K562 (cell line): ENCODE results near the gene ZACN. TPM values are rescaled to one million over a fixed set of nuclear protein-coding genes. Genes with fewer than 3 reads are reported as not detected.

ENCODE experiments used
- ATAC-seq: fragments of 200-7000 bp; cut with Tn5 transposase; 3 replicates; pipeline ENCODE4 v1.9.1; 2020; ENCODE audit warnings: moderate library complexity
- BruUV-seq: library from RNA; stranded (reverse); fragments of 400-500 nt; replicated peaks from 2 replicates; lab custom pipeline; 2021; lab: Mats Ljungman, UMichigan
- CTCF ChIA-PET: fragments of 300-600 bp; formaldehyde crosslinking; extraction: SDS; loops from one replicate; lab custom pipeline; 2021; ENCODE audit warnings: low intra/inter-chr PET ratio; lab: Yijun Ruan, JAX
- POLR2A ChIA-PET: fragments of 300-600, 350-650 bp; sonication (Branson Sonifier 250); formaldehyde crosslinking; extraction: SDS; loops from one replicate; lab custom pipeline; 2021; ENCODE audit warnings: antibody characterized with exemption, inconsistent platforms; lab: Yijun Ruan, JAX
- DNase-seq, 4 experiments: peaks; one replicate each; pipeline versions ENCODE4 v3.0.0 to v3.0.0-alpha.2; 2011 to 2018; ENCODE audit warnings: low spot score in 3 of 4, mixed read lengths in 3 of 4; ENCODE audit errors: extremely low read depth in 1 of 4
- FAIRE-seq: peaks from 2 replicates; lab custom pipeline; 2011; peaks lifted over from hg19 to GRCh38; lab: Jason Lieb, UNC
- H2AFZ ChIP-seq: 2 replicates; pipeline ENCODE4 v1.6.0; 2011; ENCODE audit warnings: low read depth, low read length, control low read depth, inconsistent platforms
- H3K27ac ChIP-seq: fragments of 200-600 bp; 3 replicates; pipeline ENCODE4 v1.8.0; 2011; ENCODE audit warnings: low read depth, mild to moderate bottlenecking, control low read depth, inconsistent platforms, low read length, moderate library complexity, mixed read lengths; ENCODE audit errors: extremely low read depth
- H3K27me3 ChIP-seq, 2 experiments: fragments of 300-600 bp in 1 of 2; 2 replicates in 1 of 2; 3 replicates in 1 of 2; pipeline versions ENCODE4 v1.6.0 to v1.8.0; 2011; ENCODE audit warnings: inconsistent platforms in 2 of 2, low read length in 2 of 2, mild to moderate bottlenecking in 1 of 2, mixed read lengths in 1 of 2, moderate library complexity in 1 of 2; ENCODE audit not compliant: control insufficient read depth in 2 of 2, insufficient read depth in 2 of 2
- H3K36me3 ChIP-seq: fragments of 300-600 bp; 3 replicates; pipeline ENCODE4 v1.8.0; 2011; ENCODE audit warnings: mild to moderate bottlenecking, low read length, inconsistent platforms; ENCODE audit not compliant: control insufficient read depth, insufficient read depth
- H3K4me1 ChIP-seq, 2 experiments: fragments of 200-600 bp in 1 of 2; replicated peaks in 1 of 2; 2 replicates in 1 of 2; 3 replicates in 1 of 2; pipeline versions ENCODE4 v1.5.1 to v1.8.0; 2011; ENCODE audit warnings: inconsistent platforms in 2 of 2, low read length in 2 of 2, mild to moderate bottlenecking in 1 of 2, mixed read lengths in 1 of 2, moderate library complexity in 1 of 2; ENCODE audit not compliant: control insufficient read depth in 2 of 2, insufficient read depth in 2 of 2
- H3K4me2 ChIP-seq: 2 replicates; pipeline ENCODE4 v1.6.1; 2011; ENCODE audit warnings: low read length, control low read depth, inconsistent platforms, mixed read lengths; ENCODE audit not compliant: insufficient read depth
- H3K4me3 ChIP-seq: fragments of 200-600 bp; sonication (generic), shearing (Covaris generic); 2 replicates; pipeline ENCODE4 v1.5.1; 2016; ENCODE audit warnings: control low read depth, inconsistent platforms
- H3K79me2 ChIP-seq: fragments of 200-600 bp; 3 replicates; pipeline ENCODE4 v1.8.0; 2011; ENCODE audit warnings: low read length, inconsistent platforms; ENCODE audit not compliant: control insufficient read depth, insufficient read depth
- H3K9ac ChIP-seq, 2 experiments: 2 replicates each; pipeline versions ENCODE4 v1.6.0 to v1.6.1; 2011; ENCODE audit warnings: low read depth in 2 of 2, low read length in 2 of 2, control low read depth in 1 of 2, inconsistent platforms in 1 of 2, mild to moderate bottlenecking in 1 of 2, mixed read lengths in 1 of 2; ENCODE audit not compliant: insufficient read depth in 1 of 2
- H3K9me1 ChIP-seq: one replicate; pipeline ENCODE4 v1.6.0; 2011; ENCODE audit warnings: inconsistent platforms, mild to moderate bottlenecking, low read length, moderate library complexity; ENCODE audit not compliant: control insufficient read depth, insufficient read depth
- H3K9me3 ChIP-seq: replicated peaks from 2 replicates; pipeline ENCODE4 v1.5.1; 2011; ENCODE audit warnings: low read depth, low read length, inconsistent platforms; ENCODE audit not compliant: control insufficient read depth, insufficient read depth
- H4K20me1 ChIP-seq: replicated peaks from 2 replicates; pipeline ENCODE4 v1.6.1; 2011; ENCODE audit warnings: low read length, inconsistent platforms, mixed read lengths; ENCODE audit not compliant: control insufficient read depth, insufficient read depth
- CTBP1 ChIP-seq: fragments of 450-650 bp; IDR thresholded peaks from 2 replicates; pipeline ENCODE4 v1.6.1; 2016; ENCODE audit warnings: borderline replicate concordance
- CTCF ChIP-seq, 3 experiments: IDR thresholded peaks in 2 of 3; conservative IDR thresholded peaks in 1 of 3; 2 replicates each; pipeline ENCODE4 v1.5.1; 2011 to 2012; ENCODE audit warnings: low read length in 3 of 3, mild to moderate bottlenecking in 3 of 3, control low read depth in 2 of 3, improper control_type of control experiment in 1 of 3, inconsistent platforms in 1 of 3, low read depth in 1 of 3, mixed read lengths in 1 of 3, moderate library complexity in 1 of 3; ENCODE audit not compliant: insufficient read depth in 2 of 3
- FOXK2 ChIP-seq, 2 experiments: fragments of 450-650 bp; IDR thresholded peaks in 1 of 2; conservative IDR thresholded peaks in 1 of 2; 2 replicates each; pipeline ENCODE4 v1.6.1; 2016; ENCODE audit warnings: low read depth in 2 of 2, mild to moderate bottlenecking in 1 of 2
- MAZ ChIP-seq, 2 experiments: fragments of 450-650 bp in 1 of 2; sonication (generic) in 1 of 2; formaldehyde crosslinking; IDR thresholded peaks in 1 of 2; conservative IDR thresholded peaks in 1 of 2; 2 replicates each; pipeline versions ENCODE4 v1.4.0 to v1.5.0; 2020; ENCODE audit warnings: mild to moderate bottlenecking in 1 of 2, missing genetic modification reagents in 1 of 2
- NCOA1 ChIP-seq: fragments of 450-650 bp; IDR thresholded peaks from 2 replicates; pipeline ENCODE4 v1.6.1; 2016; ENCODE audit warnings: low read depth
- RAD21 ChIP-seq, 2 experiments: fragments of 250-450 bp in 1 of 2; fragments of 450-650 bp in 1 of 2; sonication (Bioruptor Pico) in 1 of 2; formaldehyde crosslinking in 1 of 2; IDR thresholded peaks in 1 of 2; conservative IDR thresholded peaks in 1 of 2; 2 replicates each; pipeline versions ENCODE4 v1.4.0 to v1.8.0; 2020 to 2022; ENCODE audit warnings: mild to moderate bottlenecking in 2 of 2, moderate library complexity in 1 of 2
- RCOR1 ChIP-seq, 2 experiments: IDR thresholded peaks; 2 replicates each; pipeline ENCODE4 v1.6.1; 2012; ENCODE audit warnings: low read depth in 2 of 2, low read length in 2 of 2, borderline replicate concordance in 1 of 2, improper control_type of control experiment in 1 of 2
- SMC3 ChIP-seq: conservative IDR thresholded peaks from 2 replicates; pipeline ENCODE4 v1.6.1; 2011; ENCODE audit warnings: low read depth, low read length, improper control_type of control experiment; ENCODE audit not compliant: insufficient read depth
- SRSF1 ChIP-seq: fragments of 200-400 bp; formaldehyde crosslinking; IDR thresholded peaks from 2 replicates; pipeline ENCODE4 v1.6.1; 2017; ENCODE audit warnings: mild to moderate bottlenecking, low read depth, low read length, moderate library complexity
- TEAD1 ChIP-seq, 2 experiments: fragments of 450-650 bp in 1 of 2; sonication (generic) in 1 of 2; formaldehyde crosslinking; IDR thresholded peaks; 2 replicates each; pipeline versions ENCODE4 v1.4.0 to v1.8.0; 2020 to 2022; ENCODE audit warnings: mild to moderate bottlenecking in 2 of 2, missing genetic modification reagents in 1 of 2
- ZBTB7A ChIP-seq: IDR thresholded peaks from 2 replicates; pipeline ENCODE4 v1.6.1; 2011; ENCODE audit warnings: low read depth, mild to moderate bottlenecking, low read length, moderate library complexity, borderline replicate concordance; ENCODE audit not compliant: control insufficient read depth
- ZNF134 ChIP-seq: fragments of 250-450 bp; sonication (Bioruptor Pico); conservative IDR thresholded peaks from 2 replicates; pipeline ENCODE4 v1.4.0; 2020
- WGBS: fragments of 100-300 bp; shearing (Covaris generic); methylation state at CpG from one replicate; pipeline ENCODE4 v1.1.6; 2016; ENCODE audit warnings: low coverage, mixed read lengths; ENCODE audit not compliant: insufficient coverage; ENCODE audit errors: missing lambda C conversion rate; 5-methylcytosine and 5-hydroxymethylcytosine counted together
- in situ Hi-C: fragments of 300-500 bp; cut with MboI; formaldehyde crosslinking; loops from 4 replicates; pipeline ENCODE4 v1.15.0; 2018; ENCODE audit warnings: inconsistent platforms, mixed read lengths
- intact Hi-C: fragments of 100-400 bp; cut with micrococcal nuclease; formaldehyde crosslinking; loops from 2 replicates; pipeline ENCODE4 v1.14.2; 2022
- polyA plus RNA-seq, 8 experiments: library from polyadenylated mRNA; depleted of rRNA in 4 of 8; stranded (reverse) in 5 of 8; unstranded in 3 of 8; fragments of >200 nt; fragmentation: Nextera tagmentation in 2 of 8; fragmentation: Illumina TruSeq in 1 of 8; extraction: Ambion mirVana in 2 of 8; extraction: Trizol in 1 of 8; gene quantifications; 2 replicates each; pipeline versions ENCODE4 v1.2.1 to v1.2.3, GENCODE V29; 2011 to 2014; ENCODE audit warnings: inconsistent platforms in 1 of 8, missing spikeins in 1 of 8
- total RNA-seq, 7 experiments: library from RNA; depleted of rRNA in 6 of 7; stranded (reverse); fragments of >200 nt in 6 of 7; fragmentation: Illumina TruSeq in 2 of 7; extraction: Trizol in 2 of 7; gene quantifications; 2 replicates each; pipeline versions ENCODE4 v1.2.1 to v1.2.3, GENCODE V29; 2011 to 2021; ENCODE audit warnings: low replicate concordance in 1 of 7
- TF ChIP-seq, protein P1 (sequence below): sonication (generic); formaldehyde crosslinking; IDR thresholded peaks from 2 replicates; pipeline ENCODE4 v1.9.0; 2022; ENCODE audit warnings: mild to moderate bottlenecking, missing genetic modification reagents

ZACN gene
- total and polyA plus RNA-seq, 9 of the 15 experiments (the other 6 are each of a cell fraction or from before 2014, with no cell fraction given), result 0.07 TPM; not detected in 8

- Histone ChIP-seq H3K27me3 (peaks cover 0 to 2% of the 10 kb centered on the region in 2 experiments; a peak in 1 of 5 replicates), H3K9me3 (no peaks in the 10 kb centered on the region), H3K9ac (peak overlapping the region in 1 of 2 experiments; percentile 13; a peak in 1 of 4 replicates), H3K27ac (no peak overlapping the region), H4K20me1 (no peaks in the 10 kb centered on the region), H3K4me1 (peaks cover 5 to 21% of the 10 kb centered on the region in 2 experiments; a peak in 4 of 5 replicates), H3K4me2 (no peak overlapping the region), H2AFZ (0 out of 2 replicates have a peak overlapping the region, but pooled peaks have one; percentile 2), H3K9me1 (peaks cover 4% of the 10 kb centered on the region), H3K36me3 (no peaks in the 10 kb centered on the region), H3K4me3 (no peak overlapping the region), H3K79me2 (no peaks in the 10 kb centered on the region)
- CTCF ChIA-PET, result interaction anchor here (0.6 to 6.9 kb wide), 3 partner anchors 18 to 155 kb away, joined by 5 to 89 read pairs (median 5); no protein-coding TSS in a partner anchor
- intact Hi-C loops, result loop anchor here (5.0 kb wide), 3 partner anchors 58 to 173 kb away; no protein-coding TSS in a partner anchor
- DNase-seq (peak; percentile 59 to 77 (median 64)), ATAC-seq (peak; percentile 77), FAIRE-seq (peak; percentile 84)
- 45% methylated on average over 20 of the region's 22 CpGs for WGBS
- POLR2A ChIA-PET, result interaction anchor here (0.5 to 11.3 kb wide), 6 partner anchors 12 to 382 kb away, joined by 3 to 157 read pairs (median 3); partner anchors contain the start of gene FOXJ1
- in situ Hi-C loops, result loop anchor here (5.0 kb wide), 1 partner anchor 168 kb away; no protein-coding TSS in a partner anchor
- no TSS peak for BruUV-seq
- TF ChIP-seq, protein P1, sequence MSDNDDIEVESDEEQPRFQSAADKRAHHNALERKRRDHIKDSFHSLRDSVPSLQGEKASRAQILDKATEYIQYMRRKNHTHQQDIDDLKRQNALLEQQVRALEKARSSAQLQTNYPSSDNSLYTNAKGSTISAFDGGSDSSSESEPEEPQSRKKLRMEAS (CRISPR knock-in tag), result peak; percentile 26; the same call in 1 of the 2 replicates
- no peak for TF ChIP-seq FOXK2 (conservative IDR thresholded peaks at IDR 0.05 in 1 of 2, IDR thresholded peaks at IDR 0.05 in 1 of 2; ENCODE audit: low read depth in 2 of 2)
- no peak for TF ChIP-seq NCOA1
- TF ChIP-seq CTBP1, result peak; percentile 46; the same call in 1 of the 2 replicates
- peak in 1 of 2 experiments; percentile 38; a peak in 2 of 4 replicates for TF ChIP-seq RAD21 (CRISPR knock-in tag; conservative IDR thresholded peaks at IDR 0.05 in 1 of 2, IDR thresholded peaks at IDR 0.05 in 1 of 2)
- 0 out of 2 replicates have a peak, but pooled peaks have one; percentile 50 for TF ChIP-seq ZBTB7A
- TF ChIP-seq CTCF (IDR thresholded peaks at IDR 0.05 in 2 of 3, conservative IDR thresholded peaks at IDR 0.05 in 1 of 3; ENCODE audit: insufficient read depth in 2 of 3, low read depth in 1 of 3, low read length in 3 of 3), result peak; percentile 52 to 72 (median 58)
- TF ChIP-seq SRSF1, result no peak
- TF ChIP-seq RCOR1 (IDR thresholded peaks at IDR 0.05; ENCODE audit: borderline replicate concordance in 1 of 2, low read depth in 2 of 2, low read length in 2 of 2), result peak in 1 of 2 experiments; percentile 62; a peak in 1 of 4 replicates
- TF ChIP-seq ZNF134 (CRISPR knock-in tag), result no peak
- no peak for TF ChIP-seq TEAD1 (CRISPR knock-in tag; IDR thresholded peaks at IDR 0.05)
- TF ChIP-seq MAZ (CRISPR knock-in tag; conservative IDR thresholded peaks at IDR 0.05 in 1 of 2, IDR thresholded peaks at IDR 0.05 in 1 of 2), result 0 out of 4 replicates have a peak, but pooled peaks of 1 of the 2 experiments have one; percentile 30
- peak; percentile 29; the same call in 1 of the 2 replicates for TF ChIP-seq SMC3
These were observed 45.8 kb downstream of the ZACN start for GRCh38 chr17:76124582-76125390.
